Right lobe of liver (tissue), 6 donors: Measurements from ENCODE around the gene TCF4. TPM values are rescaled to one million over a fixed set of nuclear protein-coding genes. Genes with fewer than 3 reads are reported as not detected.

ENCODE experiments used
- ATAC-seq, 4 donors: fragments of 200-7000 bp; cut with Tn5 transposase; one replicate each; pipeline ENCODE4 v1.9.1; 2020; ENCODE audit warnings: mild to moderate bottlenecking in 4 of 4, moderate library complexity in 4 of 4
- DNase-seq, 3 donors: peaks; one replicate each; pipeline ENCODE4 v3.0.0-alpha.2; 2020
- H3K27ac ChIP-seq, 3 donors: fragments of 200-600 bp; one replicate each; pipeline ENCODE4 v1.8.0; 2022
- H3K27me3 ChIP-seq, 2 donors: fragments of 200-600 bp; one replicate each; pipeline ENCODE4 v1.8.0; 2022
- H3K36me3 ChIP-seq, 4 donors: fragments of 200-600 bp; sonication (generic) in 1 of 4; one replicate each; pipeline versions ENCODE4 v1.5.1 to v1.8.0; 2017 to 2022; ENCODE audit warnings: control low read depth in 1 of 4
- H3K4me1 ChIP-seq, 4 donors: fragments of 200-600 bp; sonication (generic) in 1 of 4; one replicate each; pipeline versions ENCODE4 v1.5.1 to v1.8.0; 2017 to 2022; ENCODE audit warnings: control low read depth in 1 of 4
- H3K4me3 ChIP-seq, 3 donors: fragments of 200-600 bp; one replicate each; pipeline ENCODE4 v1.8.0; 2022
- H3K9me3 ChIP-seq, 4 donors: fragments of 200-600 bp; sonication (generic) in 1 of 4; one replicate each; pipeline versions ENCODE4 v1.5.1 to v1.8.0; 2017 to 2022; ENCODE audit warnings: control low read depth in 1 of 4
- CTCF ChIP-seq, 4 donors: fragments of 200-600 bp in 3 of 4; fragments of 450-650 bp in 1 of 4; IDR thresholded peaks; one replicate each; pipeline versions ENCODE4 v1.5.1 to v1.8.0; 2016 to 2022; ENCODE audit warnings: antibody characterized with exemption in 4 of 4, mild to moderate bottlenecking in 2 of 4
- POLR2A ChIP-seq: fragments of 450-650 bp; IDR thresholded peaks from one replicate; pipeline ENCODE4 v1.6.1; 2017; ENCODE audit warnings: antibody characterized with exemption, mild to moderate bottlenecking
- WGBS: methylation state at CpG from one replicate; pipeline ENCODE4 v1.1.6; 2018; ENCODE audit warnings: low coverage, low lambda C conversion rate; ENCODE audit not compliant: insufficient coverage; ENCODE audit errors: missing lambda C conversion rate; 5-methylcytosine and 5-hydroxymethylcytosine counted together
- intact Hi-C, 2 donors: fragments of 100-400 bp; cut with DNase I; formaldehyde crosslinking; loops; one replicate each; pipeline versions ENCODE4 v1.11.2 to v1.14.1; 2022
- total RNA-seq, 6 experiments: library from RNA; depleted of rRNA in 2 of 6; stranded (reverse); fragments of >200 nt in 2 of 6; fragmentation: NEBNext Ultra II Directional in 3 of 6; extraction: Animal tissue kit (Norgen Biotek cat#: 25700) in 3 of 6; gene quantifications; one replicate each; pipeline versions ENCODE4 v1.1.0 to v1.2.4, GENCODE V29; 2016 to 2023
- donor health status: DM: no; HTN: yes; CAD: no.
- donor health status: DM: no; HTN: no; CAD: no.
- donor health status: DM: no; HTN: no; CAD: no.
- donor health status: DM: no; HTN: yes; CAD: no.
- donor health status: DM: no; HTN: yes; CAD: no.

The TCF4 gene
- total RNA-seq, 6 experiments from 2014 or later = 8.1 to 19.5 (median 10.4) TPM

- peak; percentile 65 to 87 (median 76) for ATAC-seq
- DNase-seq = peak in 1 of 3 donors; percentile 24
- 47% methylated on average over 7 of the region's 12 CpGs for WGBS
Measured at GRCh38 chr18:55401638-55402191, 186.3 kb downstream of the TCF4 start.

GRCh38 chr18:55400590-55401541, 187.1 kb downstream of the TCF4 start:
- Histone ChIP-seq H3K27ac (peak overlapping the region; percentile 20 to 67 (median 24)), H3K4me1 (no peaks in the 10 kb centered on the region), H3K4me3 (peak overlapping the region in 1 of 3 donors; percentile 20), H3K9me3 (no peaks in the 10 kb centered on the region), H3K36me3 (no peaks in the 10 kb centered on the region), H3K27me3 (no peaks in the 10 kb centered on the region)
- intact Hi-C loops = no loop called here
- DNase-seq (no peak), ATAC-seq (peak in 1 of 4 donors; percentile 13)
- WGBS = 52% methylated on average over 12 of the region's 12 CpGs
- TF ChIP-seq CTCF (IDR thresholded peaks at IDR 0.05) (no peak), POLR2A (no peak)

More at GRCh38 chr18:55401638-55402191, 186.3 kb downstream of the TCF4 start:
- Histone ChIP-seq H3K27ac (peak overlapping the region; percentile 24 to 67 (median 37)), H3K4me3 (peak overlapping the region in 1 of 3 donors; percentile 20), H3K4me1 (no peaks in the 10 kb centered on the region), H3K27me3 (no peaks in the 10 kb centered on the region), H3K9me3 (no peaks in the 10 kb centered on the region), H3K36me3 (no peaks in the 10 kb centered on the region)
- intact Hi-C loops = no loop called here
- TF ChIP-seq POLR2A (peak; percentile 17), CTCF (IDR thresholded peaks at IDR 0.05) (no peak)

GRCh38 chr18:55400081-55400480, 187.9 kb downstream of the TCF4 start:
- H3K4me1 ChIP-seq = no peaks in the 10 kb centered on the region
- WGBS = 45% methylated on average over 2 of the region's 2 CpGs
- no peak for TF ChIP-seq CTCF (IDR thresholded peaks at IDR 0.05)
- TF ChIP-seq POLR2A = no peak
- peak overlapping the region in 2 of 3 donors; percentile 20 to 24 for H3K27ac ChIP-seq
- no peaks in the 10 kb centered on the region for H3K9me3 ChIP-seq
- no peak overlapping the region for H3K4me3 ChIP-seq
- H3K36me3 ChIP-seq = no peaks in the 10 kb centered on the region
- DNase-seq (no peak), ATAC-seq (no peak)
- no peaks in the 10 kb centered on the region for H3K27me3 ChIP-seq
- intact Hi-C loops = no loop called here

- ATAC-seq (no peak), DNase-seq (no peak)
- Histone ChIP-seq H3K27me3 (no peaks in the 10 kb centered on the region), H3K4me3 (no peak overlapping the region), H3K9me3 (no peaks in the 10 kb centered on the region), H3K4me1 (no peaks in the 10 kb centered on the region), H3K27ac (no peak overlapping the region), H3K36me3 (no peaks in the 10 kb centered on the region)
- intact Hi-C loops = no loop called here
- no peak for TF ChIP-seq CTCF (IDR thresholded peaks at IDR 0.05)
- no peak for TF ChIP-seq POLR2A
- WGBS = 60% methylated on average over 6 of the region's 6 CpGs
Measured at GRCh38 chr18:55398858-55399257, 189.1 kb downstream of the TCF4 start.
